GM23248 (cell line): ENCODE data around the gene SLC25A4. TPM values are rescaled to one million over a fixed set of nuclear protein-coding genes. Genes with fewer than 3 reads are reported as not detected.
"Not testable (repeated sequence)": the region's sequence is repeated elsewhere in the genome, so short reads cannot be mapped to it uniquely, and the experiment has no call there.

Source experiments
- DNase-seq: peaks from one replicate; pipeline ENCODE4 v3.0.0-alpha.2; 2015
- H2AFZ ChIP-seq: fragments of 200-600 bp; sonication (generic); 2 replicates; pipeline ENCODE4 v1.6.1; 2016; ENCODE audit warnings: antibody characterized with exemption
- H3F3A ChIP-seq: fragments of 200-600 bp; sonication (generic); 2 replicates; pipeline ENCODE4 v1.6.1; 2016; ENCODE audit warnings: mild to moderate bottlenecking, antibody characterized with exemption, mixed run types; ENCODE audit not compliant: insufficient read depth
- H3K27ac ChIP-seq: fragments of 200-600 bp; sonication (generic); 2 replicates; pipeline ENCODE4 v1.5.1; 2016; ENCODE audit warnings: mild to moderate bottlenecking
- H3K27me3 ChIP-seq: fragments of 200-600 bp; sonication (generic); replicated peaks from 2 replicates; pipeline ENCODE4 v1.6.1; 2016; ENCODE audit warnings: mild to moderate bottlenecking; ENCODE audit not compliant: insufficient read depth
- H3K36me3 ChIP-seq: fragments of 200-600 bp; sonication (generic); 2 replicates; pipeline ENCODE4 v1.6.1; 2016; ENCODE audit warnings: low read depth, mild to moderate bottlenecking
- H3K4me1 ChIP-seq: fragments of 200-600 bp; sonication (generic); 2 replicates; pipeline ENCODE4 v1.6.1; 2016; ENCODE audit warnings: mild to moderate bottlenecking; ENCODE audit not compliant: insufficient read depth
- H3K4me2 ChIP-seq: fragments of 200-600 bp; sonication (generic); one replicate; pipeline ENCODE4 v1.6.1; 2016; ENCODE audit warnings: mild to moderate bottlenecking; ENCODE audit not compliant: unreplicated experiment
- H3K4me3 ChIP-seq: fragments of 200-600 bp; sonication (generic); 2 replicates; pipeline ENCODE4 v1.5.1; 2016; ENCODE audit warnings: mild to moderate bottlenecking
- H3K79me2 ChIP-seq: fragments of 200-600 bp; sonication (generic); 2 replicates; pipeline ENCODE4 v1.6.1; 2016; ENCODE audit warnings: mild to moderate bottlenecking; ENCODE audit not compliant: insufficient read depth
- H3K9ac ChIP-seq: fragments of 200-600 bp; sonication (generic); 2 replicates; pipeline ENCODE4 v1.6.1; 2016; ENCODE audit warnings: mild to moderate bottlenecking
- H3K9me2 ChIP-seq: fragments of 200-600 bp; sonication (generic); 2 replicates; pipeline ENCODE4 v1.6.1; 2016; ENCODE audit warnings: mixed run types, mild to moderate bottlenecking, moderate library complexity; ENCODE audit not compliant: insufficient read depth
- H3K9me3 ChIP-seq: fragments of 200-600 bp; sonication (generic); one replicate; pipeline ENCODE4 v1.6.1; 2017; ENCODE audit warnings: low read depth
- H4K20me1 ChIP-seq: fragments of 200-600 bp; sonication (generic); 2 replicates; pipeline ENCODE4 v1.6.0; 2016; ENCODE audit not compliant: insufficient read depth
- EZH2 ChIP-seq: fragments of 200-600 bp; sonication (generic); IDR thresholded peaks from 2 replicates; pipeline ENCODE4 v1.6.1; 2018; ENCODE audit warnings: antibody characterized with exemption, mild to moderate bottlenecking; ENCODE audit not compliant: insufficient read depth, poor library complexity, severe bottlenecking
- EZH2phosphoT487 ChIP-seq: fragments of 200-600 bp; sonication (generic); IDR thresholded peaks from 2 replicates; pipeline ENCODE4 v1.6.1; 2018; ENCODE audit warnings: antibody characterized with exemption, moderate library complexity, mild to moderate bottlenecking, low read depth; ENCODE audit not compliant: insufficient read depth
- WGBS, 2 experiments: methylation state at CpG; one replicate each; pipeline ENCODE4 v1.1.6; 2015 to 2017; ENCODE audit warnings: low lambda C conversion rate in 2 of 2, low coverage in 1 of 2; ENCODE audit errors: missing lambda C conversion rate in 2 of 2; 5-methylcytosine and 5-hydroxymethylcytosine counted together
- in situ Hi-C: fragments of 300-500 bp; cut with MboI; formaldehyde crosslinking; loops from 2 replicates; pipeline ENCODE4 v1.15.0; 2020
- polyA plus RNA-seq: library from polyadenylated mRNA; unstranded; fragments of >200 nt; fragmentation: Nextera tagmentation; extraction: Ambion mirVana; gene quantifications from 2 replicates; pipeline ENCODE4 v1.2.1, GENCODE V29; 2016
- total RNA-seq: library from RNA; depleted of rRNA; stranded (reverse); fragments of >200 nt; shearing (Covaris generic); gene quantifications from 2 replicates; pipeline ENCODE4 v1.2.3, GENCODE V29; 2014; rRNA removed

SLC25A4 gene
- total and polyA plus RNA-seq, 2 experiments from 2014 or later: 6.5 to 28.1 TPM

- H3K27ac ChIP-seq: no peak overlapping the region
These were observed 52.1 kb downstream of the SLC25A4 start for GRCh38 chr4:185194924-185195888.

GRCh38 chr4:185196437-185196836 is 53.4 kb downstream of the SLC25A4 start:
- WGBS, 2 experiments: 94 to 100% methylated on average over 2 of the region's 2 CpGs
- Histone ChIP-seq H3K9me2 (no peaks in the 10 kb centered on the region), H4K20me1 (no peaks in the 10 kb centered on the region), H3K79me2 (peaks cover 94% of the 10 kb centered on the region), H3K27me3 (no peaks in the 10 kb centered on the region), H3K9me3 (no peaks in the 10 kb centered on the region), H3K36me3 (no peaks in the 10 kb centered on the region), H3K4me3 (no peak overlapping the region), H3K4me1 (no peaks in the 10 kb centered on the region), H3F3A (peaks cover 2% of the 10 kb centered on the region; the same call in 1 of the 2 replicates), H2AFZ (no peak overlapping the region), H3K9ac (no peak overlapping the region), H3K27ac (no peak overlapping the region), H3K4me2 (no peak overlapping the region)
- DNase-seq: no peak
- no peak for TF ChIP-seq EZH2
- no peak for TF ChIP-seq EZH2phosphoT487
- in situ Hi-C loops: no loop called here

More at GRCh38 chr4:185194924-185195888, 52.1 kb downstream of the SLC25A4 start:
- H3F3A ChIP-seq: no peaks in the 10 kb centered on the region
- no peak overlapping the region for H3K9ac ChIP-seq
- no peaks in the 10 kb centered on the region for H4K20me1 ChIP-seq
- H2AFZ ChIP-seq: no peak overlapping the region
- TF ChIP-seq EZH2phosphoT487: no peak
- TF ChIP-seq EZH2: no peak
- DNase-seq: no peak
- no peaks in the 10 kb centered on the region for H3K4me1 ChIP-seq
- H3K79me2 ChIP-seq: peaks cover 94% of the 10 kb centered on the region
- H3K9me2 ChIP-seq: no peaks in the 10 kb centered on the region
- H3K27me3 ChIP-seq: no peaks in the 10 kb centered on the region
- no peak overlapping the region for H3K4me3 ChIP-seq
- 71 to 73% methylated on average over 9 of the region's 9 CpGs for WGBS, 2 experiments
- in situ Hi-C loops: no loop called here
- no peak overlapping the region for H3K4me2 ChIP-seq
- H3K36me3 ChIP-seq: peaks cover 10% of the 10 kb centered on the region
- no peaks in the 10 kb centered on the region for H3K9me3 ChIP-seq

- Histone ChIP-seq H3F3A (peaks cover 15% of the 10 kb centered on the region), H3K79me2 (peaks cover 92% of the 10 kb centered on the region)
- H3K27me3 ChIP-seq, H3K4me2 ChIP-seq, in situ Hi-C loops, H3K9me2 ChIP-seq, DNase-seq, H3K27ac ChIP-seq, H3K4me3 ChIP-seq, H3K4me1 ChIP-seq, H2AFZ ChIP-seq, H3K36me3 ChIP-seq, H3K9me3 ChIP-seq, H4K20me1 ChIP-seq, H3K9ac ChIP-seq: not testable (repeated sequence)
- WGBS, 2 experiments: 97 to 99% methylated on average over 4 of the region's 4 CpGs
These were observed 55.1 kb downstream of the SLC25A4 start for GRCh38 chr4:185198189-185198588.

Other genes with a start within 250 kb of the SLC25A4 start
- gene HELT, start 124.8 kb upstream of the SLC25A4 start, total RNA-seq: not detected in 2 replicates
- not detected in 2 replicates for gene HELT, start 124.8 kb upstream of the SLC25A4 start, polyA plus RNA-seq
- 44.0 and 46.3 TPM in 2 replicates for gene CFAP97, start 60.7 kb downstream of the SLC25A4 start, total RNA-seq
- 49.2 and 50.8 TPM in 2 replicates for gene CFAP97, start 60.7 kb downstream of the SLC25A4 start, polyA plus RNA-seq
- 23.6 and 50.0 TPM in 2 replicates for gene SNX25, start 66.3 kb downstream of the SLC25A4 start, total RNA-seq
- 7.1 and 8.2 TPM in 2 replicates for gene SNX25, start 66.3 kb downstream of the SLC25A4 start, polyA plus RNA-seq